MM.1S (cell line): ENCODE measurements around the gene KDM7A.

ENCODE experiments used
- DNase-seq: peaks from one replicate; pipeline ENCODE4 v3.0.0-alpha.2; 2015
- H2AFZ ChIP-seq: fragments of 300-600 bp; sonication (generic); 2 replicates; pipeline ENCODE4 v1.6.0; 2016; ENCODE audit warnings: antibody characterized with exemption, low read length
- H3F3A ChIP-seq: fragments of 300-600 bp; sonication (generic); 2 replicates; pipeline ENCODE4 v1.6.1; 2016; ENCODE audit warnings: mild to moderate bottlenecking, antibody characterized with exemption, low read length, moderate library complexity, mixed read lengths; ENCODE audit not compliant: insufficient read depth
- H3K27ac ChIP-seq: fragments of 300-600 bp; sonication (generic); 2 replicates; pipeline ENCODE4 v1.5.1; 2016; ENCODE audit warnings: mild to moderate bottlenecking, low read length
- H3K27me3 ChIP-seq: fragments of 300-600 bp; sonication (generic); replicated peaks from 2 replicates; pipeline ENCODE4 v1.6.0; 2016; ENCODE audit warnings: low read length; ENCODE audit not compliant: insufficient read depth
- H3K36me3 ChIP-seq: fragments of 300-600 bp; sonication (generic); replicated peaks from 2 replicates; pipeline ENCODE4 v1.6.1; 2016; ENCODE audit warnings: mild to moderate bottlenecking, low read length, mixed read lengths; ENCODE audit not compliant: insufficient read depth
- H3K4me1 ChIP-seq: fragments of 300-600 bp; sonication (generic); 2 replicates; pipeline ENCODE4 v1.6.1; 2016; ENCODE audit warnings: low read length, mixed read lengths
- H3K4me2 ChIP-seq: fragments of 300-600 bp; sonication (generic); 2 replicates; pipeline ENCODE4 v1.6.0; 2016; ENCODE audit warnings: low read depth, low read length
- H3K4me3 ChIP-seq: fragments of 300-600 bp; sonication (generic); 2 replicates; pipeline ENCODE4 v1.5.1; 2016; ENCODE audit warnings: low read length, mixed read lengths
- H3K79me2 ChIP-seq: fragments of 300-600 bp; sonication (generic); 2 replicates; pipeline ENCODE4 v1.6.1; 2016; ENCODE audit warnings: mixed run types, low read length, mixed read lengths
- H3K9ac ChIP-seq: fragments of 300-600 bp; sonication (generic); 2 replicates; pipeline ENCODE4 v1.6.1; 2016; ENCODE audit warnings: low read length, mixed read lengths
- H3K9me2 ChIP-seq: fragments of 300-600 bp; sonication (generic); replicated peaks from 2 replicates; pipeline ENCODE4 v1.6.1; 2016; ENCODE audit warnings: mild to moderate bottlenecking, low read length, mixed read lengths; ENCODE audit not compliant: insufficient read depth
- H3K9me3 ChIP-seq: fragments of 300-600 bp; sonication (generic); replicated peaks from 2 replicates; pipeline ENCODE4 v1.6.1; 2016; ENCODE audit warnings: mild to moderate bottlenecking, low read length, mixed read lengths; ENCODE audit not compliant: insufficient read depth
- H4K20me1 ChIP-seq: fragments of 300-600 bp; sonication (generic); 2 replicates; pipeline ENCODE4 v1.6.1; 2016; ENCODE audit warnings: mild to moderate bottlenecking, low read length, moderate library complexity, mixed read lengths; ENCODE audit not compliant: insufficient read depth
- EZH2 ChIP-seq: fragments of 300-600 bp; sonication (generic); optimal IDR thresholded peaks from 2 replicates; pipeline ENCODE3; 2017; ENCODE audit warnings: low read depth, mild to moderate bottlenecking, antibody characterized with exemption, low read length, mixed read lengths
- EZH2phosphoT487 ChIP-seq: fragments of 300-600 bp; sonication (generic); IDR thresholded peaks from 2 replicates; pipeline ENCODE4 v1.6.1; 2018; ENCODE audit warnings: antibody characterized with exemption, low read length
- TF ChIP-seq, protein P1 (sequence below): fragments of 300-600 bp; sonication (generic); IDR thresholded peaks from 2 replicates; pipeline ENCODE4 v1.5.1; 2016; ENCODE audit warnings: antibody characterized with exemption, low read length, mixed read lengths

KDM7A gene

DNA sequence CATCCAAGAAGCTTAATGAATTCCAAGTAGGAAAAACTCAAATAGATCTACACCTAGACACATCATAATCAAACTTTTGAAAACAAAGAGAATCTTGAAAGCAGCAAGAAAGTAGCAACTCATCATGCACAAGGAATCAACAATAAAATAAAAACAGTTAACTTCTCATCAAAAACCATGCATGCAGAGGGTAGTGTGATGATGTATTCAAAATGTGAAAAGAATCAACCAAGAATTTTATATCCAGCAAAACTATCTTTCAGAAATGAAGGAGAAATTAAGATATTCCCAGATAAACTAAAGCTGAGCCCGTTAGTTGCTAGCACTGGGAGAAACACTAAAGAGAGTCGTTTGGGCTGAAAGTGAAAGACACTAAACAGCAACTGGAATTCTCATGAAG lies 109.7 kb downstream of the KDM7A start:
- H3K4me1 ChIP-seq: no peaks in the 10 kb centered on the region
- H3K79me2 ChIP-seq: no peaks in the 10 kb centered on the region
- no peaks in the 10 kb centered on the region for H4K20me1 ChIP-seq
- no peak overlapping the region for H3K4me3 ChIP-seq
- no peaks in the 10 kb centered on the region for H3K36me3 ChIP-seq
- no peak overlapping the region for H3K4me2 ChIP-seq
- no peaks in the 10 kb centered on the region for H3F3A ChIP-seq
- H3K27me3 ChIP-seq: no peaks in the 10 kb centered on the region; the same call in 1 of the 2 replicates
- peaks cover 5% of the 10 kb centered on the region; the same call in 1 of the 2 replicates for H3K9me3 ChIP-seq
- H3K27ac ChIP-seq: no peak overlapping the region
- H3K9ac ChIP-seq: no peak overlapping the region
- DNase-seq: no peak
- H3K9me2 ChIP-seq: no peaks in the 10 kb centered on the region
- TF ChIP-seq EZH2phosphoT487 (no peak), EZH2 (no peak)
- TF ChIP-seq, protein P1, sequence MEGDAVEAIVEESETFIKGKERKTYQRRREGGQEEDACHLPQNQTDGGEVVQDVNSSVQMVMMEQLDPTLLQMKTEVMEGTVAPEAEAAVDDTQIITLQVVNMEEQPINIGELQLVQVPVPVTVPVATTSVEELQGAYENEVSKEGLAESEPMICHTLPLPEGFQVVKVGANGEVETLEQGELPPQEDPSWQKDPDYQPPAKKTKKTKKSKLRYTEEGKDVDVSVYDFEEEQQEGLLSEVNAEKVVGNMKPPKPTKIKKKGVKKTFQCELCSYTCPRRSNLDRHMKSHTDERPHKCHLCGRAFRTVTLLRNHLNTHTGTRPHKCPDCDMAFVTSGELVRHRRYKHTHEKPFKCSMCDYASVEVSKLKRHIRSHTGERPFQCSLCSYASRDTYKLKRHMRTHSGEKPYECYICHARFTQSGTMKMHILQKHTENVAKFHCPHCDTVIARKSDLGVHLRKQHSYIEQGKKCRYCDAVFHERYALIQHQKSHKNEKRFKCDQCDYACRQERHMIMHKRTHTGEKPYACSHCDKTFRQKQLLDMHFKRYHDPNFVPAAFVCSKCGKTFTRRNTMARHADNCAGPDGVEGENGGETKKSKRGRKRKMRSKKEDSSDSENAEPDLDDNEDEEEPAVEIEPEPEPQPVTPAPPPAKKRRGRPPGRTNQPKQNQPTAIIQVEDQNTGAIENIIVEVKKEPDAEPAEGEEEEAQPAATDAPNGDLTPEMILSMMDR: no peak
- H2AFZ ChIP-seq: no peak overlapping the region

DNA sequence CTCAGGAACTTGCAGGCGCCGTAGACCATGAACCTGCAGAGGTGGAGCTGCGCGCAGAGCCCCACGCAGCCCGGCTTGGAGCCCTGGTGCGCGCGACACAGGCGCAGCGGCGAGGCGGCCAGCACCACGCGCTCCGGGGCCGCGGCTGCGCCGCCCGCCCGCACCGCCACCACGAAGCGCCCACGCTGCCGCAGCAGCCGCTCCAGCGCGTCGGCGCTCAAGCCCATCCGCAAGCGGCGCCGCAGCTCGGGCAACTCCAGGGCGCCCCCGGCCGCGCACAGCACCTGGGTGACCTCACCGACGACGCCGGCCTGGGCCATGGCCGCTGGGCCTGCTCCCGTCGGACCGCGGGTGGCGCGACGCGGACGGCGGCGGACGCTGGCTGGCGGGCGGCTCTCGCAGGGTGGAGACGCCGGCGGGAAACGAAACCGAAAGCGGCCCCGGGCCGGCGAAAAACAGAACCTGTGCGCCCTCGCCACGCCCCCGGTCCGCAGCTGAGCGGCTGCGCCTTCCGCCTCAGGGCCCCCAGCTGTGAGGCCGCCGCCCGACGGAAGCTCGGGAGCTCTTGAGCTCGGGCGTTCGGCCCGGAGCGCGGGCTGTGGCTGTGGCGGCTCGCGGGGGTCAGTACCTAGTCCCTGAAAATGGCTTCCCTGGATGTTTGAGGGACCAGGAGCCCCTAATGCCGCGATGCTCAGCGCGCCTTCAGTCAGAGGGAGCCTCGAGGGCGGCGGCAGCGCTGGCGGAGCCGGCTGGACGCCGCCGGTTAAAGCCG lies 114.1 kb downstream of the KDM7A start, which contains the start of gene PARP12:
Gene PARP12, minus strand, starts transcription at position 424 of the 772 bp plus-strand sequence. Its CDS starts 104 bp downstream, at position 320.
- Histone ChIP-seq H3K27me3 (no peaks in the 10 kb centered on the region; the same call in 1 of the 2 replicates), H3K4me3 (peak within 1 kb of the TSS; percentile 72), H3K9ac (peak within 1 kb of the TSS; percentile 49; the same call in 1 of the 2 replicates), H3K4me2 (peak within 1 kb of the TSS; percentile 85), H3K9me2 (no peaks in the 10 kb centered on the region), H3K36me3 (no peaks in the 10 kb centered on the region), H3K9me3 (peaks cover 5% of the 10 kb centered on the region; the same call in 1 of the 2 replicates), H3K4me1 (no peaks in the 10 kb centered on the region), H3K79me2 (no peaks in the 10 kb centered on the region), H3F3A (no peaks in the 10 kb centered on the region), H3K27ac (no peak within 1 kb of the TSS), H4K20me1 (no peaks in the 10 kb centered on the region), H2AFZ (peak within 1 kb of the TSS; percentile 98)
- peak; percentile 98 for DNase-seq
- no peak for TF ChIP-seq EZH2
- TF ChIP-seq, protein P1: no peak
- no peak for TF ChIP-seq EZH2phosphoT487

DNA sequence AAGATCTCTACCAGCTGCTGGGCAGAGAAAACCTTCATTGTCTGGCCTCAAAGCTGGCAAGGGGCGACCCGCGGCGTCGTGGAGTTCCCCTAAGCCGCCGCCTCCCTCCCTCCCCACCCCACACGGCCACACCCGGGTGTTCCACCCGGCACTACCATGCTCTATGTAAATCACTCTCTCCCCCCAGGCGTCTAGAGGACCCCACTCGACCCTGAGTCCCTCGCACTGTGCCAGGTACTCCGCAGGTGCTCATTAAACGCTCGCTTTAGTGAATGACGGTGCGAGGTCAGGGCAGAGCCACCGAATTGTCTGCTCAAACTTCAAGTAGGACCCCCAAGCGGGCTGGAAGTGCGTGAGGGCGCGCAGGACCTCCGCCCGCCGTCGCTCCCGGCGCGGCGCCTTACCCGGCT lies 114.7 kb downstream of the KDM7A start:
- no peaks in the 10 kb centered on the region for H3K9me2 ChIP-seq
- peak overlapping the region; percentile 63 for H3K4me3 ChIP-seq
- H3K27ac ChIP-seq: no peak overlapping the region
- H3K9me3 ChIP-seq: peaks cover 2% of the 10 kb centered on the region; the same call in 1 of the 2 replicates
- H3K9ac ChIP-seq: peak overlapping the region; percentile 33; the same call in 1 of the 2 replicates
- DNase-seq: no peak
- TF ChIP-seq EZH2: no peak
- TF ChIP-seq, protein P1: no peak
- no peak for TF ChIP-seq EZH2phosphoT487
- no peaks in the 10 kb centered on the region for H3F3A ChIP-seq
- H3K36me3 ChIP-seq: no peaks in the 10 kb centered on the region
- no peaks in the 10 kb centered on the region for H3K79me2 ChIP-seq
- H3K4me1 ChIP-seq: no peaks in the 10 kb centered on the region
- H3K27me3 ChIP-seq: no peaks in the 10 kb centered on the region; the same call in 1 of the 2 replicates
- H2AFZ ChIP-seq: peak overlapping the region; percentile 78
- no peaks in the 10 kb centered on the region for H4K20me1 ChIP-seq
- peak overlapping the region; percentile 79 for H3K4me2 ChIP-seq
